HG03439 (cell line): ENCODE results near the gene ALPK1.
"Not testable (repeated sequence)": the region's sequence is repeated elsewhere in the genome, so short reads cannot be mapped to it uniquely, and the experiment has no call there.

Experiments
- ATAC-seq: cut with Tn5 transposase; IDR thresholded peaks from one replicate; pipeline ENCODE4 v1.9.1; 2021; ENCODE audit warnings: mild to moderate bottlenecking, moderate library complexity; ENCODE audit not compliant: unreplicated experiment

Gene ALPK1

DNA sequence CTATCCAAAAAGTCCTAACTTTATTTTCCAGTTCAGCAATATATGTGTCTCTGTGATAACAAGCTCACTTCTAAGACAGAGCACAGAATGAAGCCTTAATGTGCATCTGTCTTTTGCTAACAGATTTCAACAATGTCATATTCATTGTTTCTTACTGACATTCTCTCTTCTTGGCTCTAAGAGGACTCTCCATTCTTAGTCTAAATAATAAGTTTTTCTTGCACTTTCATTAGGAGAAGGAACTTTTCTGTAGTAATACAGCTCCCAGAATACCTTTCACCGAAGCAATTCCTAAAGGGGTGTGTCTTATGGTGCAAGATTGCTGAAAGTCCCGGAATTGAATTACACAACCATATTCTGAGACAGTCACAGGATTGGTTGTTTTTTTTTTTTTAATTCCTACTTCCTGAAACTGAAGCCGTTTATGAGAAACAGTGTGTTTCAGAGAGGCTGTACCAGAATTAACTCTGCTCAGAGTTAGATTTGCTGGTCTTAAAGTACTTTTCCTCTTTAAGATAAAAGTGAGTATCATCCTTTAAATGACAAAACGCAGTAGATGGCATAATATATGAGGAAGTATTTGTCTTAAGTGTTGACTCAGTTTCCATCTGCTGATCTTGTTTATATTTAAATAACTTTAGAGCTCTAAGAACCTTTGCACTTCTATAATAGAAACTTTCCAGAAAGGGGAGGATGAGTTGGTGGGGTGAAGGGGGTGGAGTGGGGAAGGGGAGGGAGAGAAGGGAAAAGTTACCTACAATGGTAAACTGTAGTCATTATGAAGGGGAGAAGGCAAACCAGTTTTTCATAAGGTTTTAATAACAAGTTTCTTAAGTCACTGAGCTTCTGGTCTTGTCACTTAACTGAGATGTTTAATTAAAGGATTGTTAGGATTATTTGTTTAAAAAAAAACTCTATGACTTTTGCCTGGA is at the start of gene ALPK1:
Gene ALPK1 (plus strand): TSS at position 421 of the 932 bp plus-strand sequence.
- peak; percentile 74 for ATAC-seq

- ATAC-seq = no peak
These were observed 46.0 kb upstream of the ALPK1 start for GRCh38 chr4:112251019-112251643.

DNA sequence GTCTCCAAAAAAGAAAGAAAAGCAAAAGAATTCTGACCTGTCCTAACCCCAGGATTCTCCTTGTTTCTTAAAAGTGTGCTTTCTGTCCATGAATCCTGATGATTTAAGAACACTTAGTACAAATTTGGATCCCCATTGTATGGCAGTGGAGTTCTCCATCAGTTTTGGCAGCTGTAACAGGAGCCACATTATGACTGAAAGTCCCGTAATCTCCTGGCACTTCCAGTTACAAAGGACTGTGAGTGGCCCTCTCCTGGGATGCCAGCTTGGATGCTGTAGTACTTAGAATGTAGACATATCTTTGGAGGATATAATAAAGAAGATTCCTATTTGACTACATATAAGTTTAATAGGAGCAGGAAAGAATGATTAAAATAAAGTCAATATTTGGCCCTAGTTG is 44.9 kb upstream of the ALPK1 start:
- ATAC-seq = no peak

DNA sequence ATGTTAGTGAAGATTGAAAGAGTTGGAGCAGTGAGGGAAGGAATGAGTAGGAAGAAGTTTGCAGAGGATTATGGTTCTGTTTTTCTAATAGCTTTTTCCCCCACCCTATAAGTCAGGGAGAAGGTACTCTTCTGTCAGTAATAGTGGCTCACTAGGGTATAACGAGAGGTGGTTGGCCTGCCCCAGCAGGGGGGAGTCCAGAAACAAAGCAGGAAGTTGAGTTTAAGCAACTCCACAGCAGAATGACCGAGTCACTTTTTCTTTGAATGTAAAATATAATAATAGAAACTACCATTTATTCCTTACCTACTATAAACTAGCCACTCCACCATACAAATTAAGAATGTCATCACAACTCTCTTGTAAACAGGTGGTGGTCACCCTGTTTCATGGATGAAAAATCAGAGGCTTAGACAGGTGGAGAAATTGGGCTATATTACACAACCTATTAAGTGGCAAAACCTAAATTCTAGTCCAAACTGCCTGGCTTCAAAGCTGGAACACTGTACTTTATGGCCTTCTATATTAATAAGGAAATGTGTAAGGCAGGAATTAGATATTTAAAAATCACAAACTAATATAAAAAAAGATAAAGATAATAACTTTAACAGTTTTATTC is 43.7 kb upstream of the ALPK1 start:
- ATAC-seq = peak; percentile 58

GRCh38 chr4:112257098-112257497 is 40.1 kb upstream of the ALPK1 start:
- no peak for ATAC-seq

DNA sequence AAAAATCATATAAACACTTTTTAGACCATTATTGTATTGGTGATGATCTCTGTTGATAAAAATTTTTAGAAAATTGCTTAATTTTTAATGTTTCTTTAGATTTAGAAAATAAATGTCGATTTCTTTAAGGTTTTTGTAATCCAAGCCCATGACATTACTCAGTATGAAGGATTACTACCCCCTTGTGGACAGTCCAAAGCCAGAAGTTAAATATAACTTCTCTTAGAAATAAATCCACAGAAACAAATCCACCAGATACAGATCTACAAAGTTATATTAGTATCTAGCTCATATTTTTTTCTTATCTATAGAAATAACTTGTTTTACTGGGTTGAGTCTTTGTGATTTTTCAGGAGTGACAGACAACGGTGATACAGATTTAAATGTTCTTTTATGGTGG is 30.3 kb upstream of the ALPK1 start:
- no peak for ATAC-seq

DNA sequence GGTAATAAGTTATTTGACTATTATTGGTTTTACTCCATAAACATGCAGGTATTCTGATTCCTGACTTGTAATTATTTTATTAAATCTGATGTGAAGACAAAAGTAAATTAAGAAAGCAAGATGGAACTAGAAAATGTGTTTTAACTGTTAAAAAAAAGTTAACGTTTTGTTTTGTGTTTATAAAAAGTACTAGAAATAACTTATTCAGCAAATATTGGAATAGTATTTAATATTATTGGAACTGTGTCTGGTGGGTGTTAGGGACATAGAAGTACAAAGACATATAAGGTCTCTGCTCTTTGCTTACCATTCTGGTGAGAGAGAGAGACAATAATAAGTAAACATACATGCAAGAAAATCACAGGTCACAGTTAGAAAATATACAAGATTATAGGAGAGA is 27.1 kb upstream of the ALPK1 start:
- no peak for ATAC-seq

- no peak for ATAC-seq
These were observed 26.3 kb upstream of the ALPK1 start for GRCh38 chr4:112270640-112271421.

DNA sequence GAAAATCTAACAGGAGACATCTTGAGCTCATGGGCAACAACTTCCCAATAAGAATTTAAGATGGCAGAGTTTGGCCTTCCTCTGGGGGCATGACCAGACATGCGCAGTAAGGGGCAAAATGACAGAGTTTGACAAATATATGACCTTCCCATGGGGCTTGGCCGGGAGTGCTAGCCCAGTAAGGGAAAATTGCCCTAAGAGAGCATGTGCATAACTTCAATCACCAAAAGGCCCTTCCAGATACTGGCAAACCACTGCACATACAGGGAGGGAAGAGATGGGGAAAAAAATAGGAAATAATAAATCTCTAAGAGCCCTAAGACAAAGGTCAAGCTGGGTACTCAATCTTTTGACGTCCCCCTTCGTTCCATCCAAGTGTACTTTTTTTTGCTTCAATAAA is 24.9 kb upstream of the ALPK1 start:
- ATAC-seq = no peak

- ATAC-seq = no peak
These were observed 22.2 kb upstream of the ALPK1 start for GRCh38 chr4:112274959-112275358.

- no peak for ATAC-seq
These were observed 21.1 kb upstream of the ALPK1 start for GRCh38 chr4:112276113-112276512.

GRCh38 chr4:112277220-112277619 is 19.9 kb upstream of the ALPK1 start:
- no peak for ATAC-seq

GRCh38 chr4:112277705-112278448 is 19.3 kb upstream of the ALPK1 start:
- no peak for ATAC-seq

DNA sequence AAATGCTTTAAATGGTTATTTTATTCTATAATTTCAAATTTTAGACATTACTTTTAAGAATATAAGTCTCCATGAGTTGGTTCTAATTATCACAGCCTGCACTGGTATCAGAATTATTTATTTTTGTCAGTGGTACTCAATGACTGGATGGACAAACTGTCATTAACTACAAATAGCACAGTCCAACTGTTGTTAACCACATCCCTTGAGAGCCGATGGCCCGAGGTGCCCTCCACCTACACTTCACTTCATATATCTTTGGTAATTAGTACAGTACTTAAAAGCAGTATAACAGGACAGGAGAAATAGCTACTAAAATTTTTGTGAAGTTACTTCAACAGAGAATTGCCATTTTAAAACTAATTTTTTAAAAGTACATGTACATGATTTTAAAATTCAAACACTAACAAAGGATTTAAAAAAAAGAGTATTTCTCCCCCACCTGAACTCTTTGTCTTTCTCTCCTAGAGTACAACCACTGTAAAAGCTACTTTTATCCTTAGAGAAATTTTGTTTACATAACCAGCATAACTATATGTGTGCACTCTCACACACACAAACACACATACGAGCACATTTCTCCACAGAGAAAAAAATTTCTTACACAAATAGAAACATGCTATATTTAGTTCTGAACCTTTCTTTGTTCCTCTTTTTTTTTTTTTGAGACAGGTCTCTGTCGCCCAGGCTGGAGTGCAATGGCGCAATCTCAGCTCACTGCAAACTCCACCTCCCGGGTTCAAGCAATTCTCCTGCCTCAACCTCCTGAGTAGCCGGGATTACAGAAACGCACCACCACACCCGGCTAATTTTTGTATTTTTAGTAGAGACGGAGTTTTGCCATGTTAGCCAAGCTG is 17.9 kb upstream of the ALPK1 start:
- peak; percentile 57 for ATAC-seq

GRCh38 chr4:112279882-112280315 is 17.3 kb upstream of the ALPK1 start:
- ATAC-seq = peak; percentile 24

DNA sequence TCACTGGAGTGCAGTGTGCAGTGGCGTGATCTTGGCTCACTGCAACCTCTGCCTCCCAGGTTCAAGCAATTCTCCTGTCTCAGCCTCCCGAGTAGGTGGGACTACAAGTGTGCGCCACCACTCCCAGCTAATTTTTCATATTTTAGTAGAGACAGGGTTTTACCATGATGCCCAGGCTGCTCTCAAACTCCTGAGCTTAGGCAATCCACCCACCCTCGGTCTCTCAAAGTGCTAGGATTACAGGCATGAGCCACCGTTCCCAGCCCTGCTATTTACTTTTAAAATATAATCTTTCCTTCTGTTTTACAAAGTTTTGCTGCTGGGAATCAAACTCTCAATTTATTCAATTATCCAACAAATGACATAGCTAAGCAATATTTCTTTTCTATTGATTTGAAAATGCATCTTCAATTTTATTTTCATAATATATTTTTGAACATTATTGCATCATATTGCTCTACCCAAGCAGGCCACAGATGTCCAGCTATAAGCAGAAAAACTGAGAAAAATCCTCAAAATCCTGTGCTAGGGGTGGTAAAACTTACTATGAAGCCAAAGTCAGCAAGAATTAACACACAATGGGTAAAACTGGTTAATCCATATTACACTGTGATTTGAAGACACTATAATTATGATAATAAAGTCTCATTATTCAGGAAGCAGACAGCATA is 16.6 kb upstream of the ALPK1 start:
- ATAC-seq = no peak

GRCh38 chr4:112281895-112282398 is 15.2 kb upstream of the ALPK1 start:
- not testable (repeated sequence) for ATAC-seq

- no peak for ATAC-seq
These were observed 14.1 kb upstream of the ALPK1 start for GRCh38 chr4:112282860-112283667.
